Sigmoid colon (tissue), 4 donors: Measurements from ENCODE around the gene TYMS.

Source experiments
- POLR2AphosphoS5 ChIP-seq, 4 donors: sonication (generic); formaldehyde crosslinking; IDR thresholded peaks; one replicate each; pipeline ENCODE4 v1.6.1; 2017; ENCODE audit warnings: antibody characterized with exemption in 4 of 4
- TF ChIP-seq, protein P1 (sequence below), 4 experiments: fragments of 450-650 bp in 3 of 4; fragments of 200-600 bp in 1 of 4; IDR thresholded peaks; one replicate each; pipeline ENCODE4 v1.5.1; 2016 to 2019; ENCODE audit warnings: antibody characterized with exemption in 4 of 4, mild to moderate bottlenecking in 3 of 4, moderate library complexity in 2 of 4

DNA sequence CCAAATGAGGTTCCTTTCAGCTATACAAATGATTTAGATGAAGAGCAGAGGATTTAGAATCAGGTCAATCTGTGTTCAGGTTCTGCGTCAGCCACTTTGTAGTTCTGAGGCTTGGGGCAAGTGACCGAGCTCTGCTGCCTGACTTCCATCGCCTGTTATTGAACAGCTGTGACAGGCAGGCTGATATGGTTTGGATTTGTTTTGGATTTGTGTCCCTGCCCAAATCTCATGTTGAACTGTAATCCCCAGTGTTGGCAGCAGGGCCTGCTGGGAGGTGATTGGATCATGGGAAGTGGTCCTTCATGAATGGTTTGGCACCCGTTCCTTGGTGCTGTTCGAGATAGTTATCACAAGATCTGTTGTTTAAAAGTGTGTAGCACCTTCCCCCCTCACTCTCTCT, 18.6 kb downstream of the TYMS start:
- TF ChIP-seq, protein P1, sequence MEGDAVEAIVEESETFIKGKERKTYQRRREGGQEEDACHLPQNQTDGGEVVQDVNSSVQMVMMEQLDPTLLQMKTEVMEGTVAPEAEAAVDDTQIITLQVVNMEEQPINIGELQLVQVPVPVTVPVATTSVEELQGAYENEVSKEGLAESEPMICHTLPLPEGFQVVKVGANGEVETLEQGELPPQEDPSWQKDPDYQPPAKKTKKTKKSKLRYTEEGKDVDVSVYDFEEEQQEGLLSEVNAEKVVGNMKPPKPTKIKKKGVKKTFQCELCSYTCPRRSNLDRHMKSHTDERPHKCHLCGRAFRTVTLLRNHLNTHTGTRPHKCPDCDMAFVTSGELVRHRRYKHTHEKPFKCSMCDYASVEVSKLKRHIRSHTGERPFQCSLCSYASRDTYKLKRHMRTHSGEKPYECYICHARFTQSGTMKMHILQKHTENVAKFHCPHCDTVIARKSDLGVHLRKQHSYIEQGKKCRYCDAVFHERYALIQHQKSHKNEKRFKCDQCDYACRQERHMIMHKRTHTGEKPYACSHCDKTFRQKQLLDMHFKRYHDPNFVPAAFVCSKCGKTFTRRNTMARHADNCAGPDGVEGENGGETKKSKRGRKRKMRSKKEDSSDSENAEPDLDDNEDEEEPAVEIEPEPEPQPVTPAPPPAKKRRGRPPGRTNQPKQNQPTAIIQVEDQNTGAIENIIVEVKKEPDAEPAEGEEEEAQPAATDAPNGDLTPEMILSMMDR (IDR thresholded peaks at IDR 0.05), result no peak
- no peak for TF ChIP-seq POLR2AphosphoS5 (IDR thresholded peaks at IDR 0.05)
